ENCODE data around the gene LZTS3. TPM values are rescaled to one million over a fixed set of nuclear protein-coding genes. Genes with fewer than 3 reads are reported as not detected.

Gene LZTS3
- total RNA-seq, 1 donor from 2014 or later, result 12.8 TPM

DNA sequence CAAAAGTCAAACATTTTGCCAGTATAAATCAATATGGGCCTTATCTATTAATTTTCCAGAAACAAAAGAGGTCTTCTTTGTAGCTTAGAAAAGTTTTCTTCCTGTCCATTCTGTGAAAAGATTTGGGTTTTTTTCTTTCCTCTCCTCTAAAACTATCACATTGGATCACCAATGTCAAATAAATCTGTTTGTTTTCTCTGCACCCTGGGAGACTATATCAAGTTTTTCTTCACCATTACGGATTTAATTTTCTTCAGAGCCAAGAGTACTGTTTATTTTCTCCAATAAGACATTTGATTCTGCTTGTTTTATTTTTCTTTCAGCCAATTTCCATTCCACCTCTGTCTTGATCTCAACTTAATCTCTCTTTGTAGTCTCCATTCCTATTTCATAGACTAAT lies 1.9 kb upstream of the LZTS3 start:
- Histone ChIP-seq H3K4me3 (no peak overlapping the region), H3K36me3 (no peaks in the 10 kb centered on the region), H3K4me1 (peaks cover 21% of the 10 kb centered on the region), H3K27me3 (no peaks in the 10 kb centered on the region), H3K9me3 (no peaks in the 10 kb centered on the region), H3K27ac (no peak overlapping the region)
- TF ChIP-seq CTCF (IDR thresholded peaks at IDR 0.05) (no peak), POLR2A (IDR thresholded peaks at IDR 0.05) (no peak), POLR2AphosphoS5 (IDR thresholded peaks at IDR 0.05; ENCODE audit: insufficient read depth in 1 of 2, low read depth in 1 of 2) (no peak)
- intact Hi-C loops (cut with DNase I), result no loop called here
- no peak for DNase-seq (ENCODE audit: extremely low spot score in 2 of 2)

GRCh38 chr20:3174442-3175261 lies 1.3 kb upstream of the LZTS3 start:
- Histone ChIP-seq H3K9me3 (no peaks in the 10 kb centered on the region), H3K36me3 (no peaks in the 10 kb centered on the region), H3K27me3 (no peaks in the 10 kb centered on the region), H3K4me1 (peaks cover 21% of the 10 kb centered on the region), H3K4me3 (peak overlapping the region; percentile 76 to 95), H3K27ac (peak overlapping the region; percentile 81)
- DNase-seq (ENCODE audit: extremely low spot score in 2 of 2), result no peak
- intact Hi-C loops (cut with DNase I), result no loop called here
- TF ChIP-seq POLR2A (IDR thresholded peaks at IDR 0.05) (no peak), POLR2AphosphoS5 (IDR thresholded peaks at IDR 0.05; ENCODE audit: insufficient read depth in 1 of 2, low read depth in 1 of 2) (no peak), CTCF (IDR thresholded peaks at IDR 0.05) (no peak)

DNA sequence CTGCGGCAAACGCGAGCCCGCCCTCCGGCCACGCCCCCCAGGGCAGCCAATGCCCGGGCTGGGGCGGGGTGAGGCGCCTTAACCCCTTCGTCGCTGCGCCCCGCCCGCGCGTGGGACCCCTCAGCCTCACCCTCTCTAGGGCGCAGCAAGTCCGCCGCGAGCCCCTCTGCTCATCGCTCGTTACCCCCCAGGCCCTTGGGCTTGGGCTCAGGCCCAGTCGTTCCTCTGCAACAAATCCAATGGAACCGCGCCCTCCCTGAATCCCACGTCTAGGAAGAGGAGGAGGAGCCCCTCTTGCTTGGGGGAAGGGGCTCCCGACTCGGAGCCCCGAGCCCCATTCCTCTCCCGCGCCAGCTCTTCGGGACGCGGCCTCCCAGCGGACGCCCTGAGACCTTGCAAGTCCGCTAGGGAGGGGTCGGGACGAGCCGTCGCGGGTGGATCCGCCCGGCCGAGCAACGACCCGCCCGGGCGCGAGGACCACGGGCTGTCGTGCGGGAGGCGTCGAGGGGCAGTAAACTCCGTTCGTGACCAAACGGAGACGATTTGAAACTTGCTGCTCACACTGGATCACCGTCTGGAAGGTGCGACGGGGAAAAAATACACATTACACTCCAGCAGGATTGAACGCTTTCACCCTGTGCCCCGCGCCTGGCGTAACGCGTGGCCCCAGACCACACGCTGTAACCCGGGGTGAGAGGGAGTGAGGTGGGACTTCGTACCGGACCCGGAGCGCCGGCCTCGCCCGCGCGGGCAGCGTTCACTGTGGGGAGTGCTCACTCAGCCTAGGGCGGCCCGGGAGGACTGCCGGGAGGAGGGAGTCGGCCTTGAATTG lies 477 bp upstream of the LZTS3 start:
- Histone ChIP-seq H3K36me3 (no peaks in the 10 kb centered on the region), H3K4me1 (peaks cover 21% of the 10 kb centered on the region), H3K9me3 (no peaks in the 10 kb centered on the region), H3K27ac (peak overlapping the region; percentile 81), H3K27me3 (no peaks in the 10 kb centered on the region), H3K4me3 (peak overlapping the region; percentile 76 to 95)
- TF ChIP-seq POLR2A (IDR thresholded peaks at IDR 0.05) (no peak), CTCF (IDR thresholded peaks at IDR 0.05) (no peak), POLR2AphosphoS5 (IDR thresholded peaks at IDR 0.05; ENCODE audit: insufficient read depth in 1 of 2, low read depth in 1 of 2) (peak in 1 of 2 donors; percentile 72)
- DNase-seq (ENCODE audit: extremely low spot score in 2 of 2), result no peak
- intact Hi-C loops (cut with DNase I), result no loop called here

- Histone ChIP-seq H3K27me3 (no peaks in the 10 kb centered on the region), H3K9me3 (no peaks in the 10 kb centered on the region), H3K4me1 (peaks cover 28% of the 10 kb centered on the region), H3K27ac (peak overlapping the region; percentile 81), H3K36me3 (no peaks in the 10 kb centered on the region), H3K4me3 (peak overlapping the region; percentile 76 to 95)
- no peak for DNase-seq (ENCODE audit: extremely low spot score in 2 of 2)
- no peak for TF ChIP-seq CTCF (IDR thresholded peaks at IDR 0.05)
- no peak for TF ChIP-seq POLR2A (IDR thresholded peaks at IDR 0.05)
- no peak for TF ChIP-seq POLR2AphosphoS5 (IDR thresholded peaks at IDR 0.05; ENCODE audit: insufficient read depth in 1 of 2, low read depth in 1 of 2)
- intact Hi-C loops (cut with DNase I), result no loop called here
Observed at GRCh38 chr20:3172126-3172932, 1.0 kb downstream of the LZTS3 start.
